KG1 (cell line): ENCODE data around the gene PIEZO2.

ENCODE experiments used
- DNase-seq: peaks from one replicate; lab custom pipeline; 2025; lab: John Stamatoyannopoulos, UW

The PIEZO2 gene

GRCh38 chr18:11112286-11112685 lies 37.1 kb downstream of the PIEZO2 start:
- DNase-seq = no peak

GRCh38 chr18:11110509-11110908 lies 38.9 kb downstream of the PIEZO2 start:
- no peak for DNase-seq

- no peak for DNase-seq
Observed at GRCh38 chr18:11108947-11109346, 40.4 kb downstream of the PIEZO2 start.

GRCh38 chr18:11106894-11107293 lies 42.5 kb downstream of the PIEZO2 start:
- DNase-seq = no peak

GRCh38 chr18:11105463-11105862 lies 43.9 kb downstream of the PIEZO2 start:
- no peak for DNase-seq

- DNase-seq = no peak
Observed at GRCh38 chr18:11104307-11104706, 45.1 kb downstream of the PIEZO2 start.

- DNase-seq = no peak
Observed at GRCh38 chr18:11096839-11097750, 52.3 kb downstream of the PIEZO2 start.

GRCh38 chr18:11096411-11096810 lies 53.0 kb downstream of the PIEZO2 start:
- no peak for DNase-seq

GRCh38 chr18:11095674-11096293 lies 53.6 kb downstream of the PIEZO2 start:
- DNase-seq = no peak

GRCh38 chr18:11095211-11095610 lies 54.2 kb downstream of the PIEZO2 start:
- no peak for DNase-seq

- DNase-seq = no peak
Observed at GRCh38 chr18:11091746-11092145, 57.6 kb downstream of the PIEZO2 start.

GRCh38 chr18:11089931-11090715 lies 59.2 kb downstream of the PIEZO2 start:
- DNase-seq = peak; percentile 48

GRCh38 chr18:11081009-11081532 lies 68.3 kb downstream of the PIEZO2 start:
- DNase-seq = no peak

- no peak for DNase-seq
Observed at GRCh38 chr18:11078491-11078890, 70.9 kb downstream of the PIEZO2 start.

GRCh38 chr18:11077548-11078187 lies 71.7 kb downstream of the PIEZO2 start:
- DNase-seq = no peak

GRCh38 chr18:11074889-11075288 lies 74.5 kb downstream of the PIEZO2 start:
- DNase-seq = no peak

GRCh38 chr18:11073971-11074370 lies 75.4 kb downstream of the PIEZO2 start:
- DNase-seq = no peak

- no peak for DNase-seq
Observed at GRCh38 chr18:11072632-11073031, 76.7 kb downstream of the PIEZO2 start.

GRCh38 chr18:11071300-11071699 lies 78.1 kb downstream of the PIEZO2 start:
- DNase-seq = no peak

GRCh38 chr18:11070593-11070992 lies 78.8 kb downstream of the PIEZO2 start:
- DNase-seq = no peak

GRCh38 chr18:11066038-11066437 lies 83.3 kb downstream of the PIEZO2 start:
- DNase-seq = no peak
